Suppressor macrophage treated with lipopolysaccharide for 1 hour (primary cell): ENCODE data around the gene PLAAT3.
"Not testable (repeated sequence)": the region's sequence is repeated elsewhere in the genome, so short reads cannot be mapped to it uniquely, and the experiment has no call there.

Experiments
- DNase-seq, 3 donors: peaks; one replicate each; pipeline ENCODE4 v3.0.0-alpha.2; 2020 to 2022

Gene PLAAT3

DNA sequence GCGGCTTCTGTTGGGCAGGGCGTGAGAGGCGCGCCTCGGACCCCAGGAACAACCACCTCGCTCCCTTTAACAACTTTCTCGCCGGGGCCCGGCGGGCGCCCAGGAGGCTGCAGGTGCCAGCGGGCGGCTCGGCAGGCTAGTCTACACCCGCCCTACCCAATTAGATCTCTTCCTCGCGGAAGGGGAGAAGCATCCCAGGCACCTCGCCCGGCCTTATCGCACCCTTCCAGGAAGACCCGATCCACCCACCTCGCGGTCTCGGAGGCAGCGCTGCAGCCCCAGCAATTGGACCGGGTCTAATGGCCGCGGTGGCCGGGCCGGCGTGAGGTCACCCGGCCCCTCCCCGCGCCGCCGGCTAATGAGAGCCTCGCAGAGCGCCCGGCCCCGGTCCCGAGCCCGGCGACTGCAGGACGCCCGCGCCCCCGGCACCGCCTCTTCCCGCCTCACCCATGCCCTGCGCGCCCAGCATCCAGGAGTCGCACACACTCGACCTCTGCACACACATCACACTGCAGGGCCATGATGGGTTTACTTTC lies at the start of gene PLAAT3:
PLAAT3 (minus strand) TSS at position 298 of the 536 bp plus-strand sequence. CDS start 419 bp downstream, outside the sequence.
- peak; percentile 40 to 78 (median 64) for DNase-seq

DNA sequence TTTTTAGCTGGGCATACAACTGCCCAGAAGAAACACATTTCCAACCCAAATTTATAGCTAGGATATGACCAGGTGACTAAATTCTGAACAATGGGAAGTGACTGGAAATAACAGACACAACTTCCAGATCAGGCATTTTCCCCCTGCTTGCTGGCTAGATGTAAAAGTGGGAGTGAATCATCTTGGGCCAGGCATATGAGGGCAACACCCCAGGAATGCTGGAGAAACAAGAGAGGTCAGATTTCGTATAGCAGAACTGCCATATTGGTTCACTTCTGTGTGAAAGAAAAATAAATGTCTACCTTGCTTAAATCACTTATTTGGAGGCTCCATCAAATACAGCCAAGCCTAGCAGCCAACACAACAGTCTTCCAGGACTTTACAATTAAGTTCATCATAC lies 49.6 kb upstream of the PLAAT3 start:
- DNase-seq, result no peak

DNA sequence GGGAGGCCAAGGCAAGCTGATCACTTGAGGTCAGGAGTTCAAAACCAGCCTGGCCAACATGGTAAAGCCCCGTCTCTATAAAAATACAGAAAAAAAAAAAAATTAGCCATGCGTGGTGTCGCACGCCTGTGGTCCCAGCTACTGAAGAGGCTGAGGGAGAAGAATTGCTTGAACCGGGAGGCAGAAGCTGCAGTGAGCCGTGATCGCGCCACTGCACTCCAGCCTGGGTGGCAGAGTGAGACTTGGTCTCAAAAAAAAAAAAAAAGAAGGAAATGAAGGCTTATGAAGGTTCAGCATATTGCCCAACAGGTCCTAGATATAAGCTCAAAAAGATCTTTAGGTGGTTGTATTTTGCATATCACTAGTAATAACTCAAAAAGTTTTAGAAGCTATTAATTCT lies 46.7 kb upstream of the PLAAT3 start:
- no peak for DNase-seq

DNA sequence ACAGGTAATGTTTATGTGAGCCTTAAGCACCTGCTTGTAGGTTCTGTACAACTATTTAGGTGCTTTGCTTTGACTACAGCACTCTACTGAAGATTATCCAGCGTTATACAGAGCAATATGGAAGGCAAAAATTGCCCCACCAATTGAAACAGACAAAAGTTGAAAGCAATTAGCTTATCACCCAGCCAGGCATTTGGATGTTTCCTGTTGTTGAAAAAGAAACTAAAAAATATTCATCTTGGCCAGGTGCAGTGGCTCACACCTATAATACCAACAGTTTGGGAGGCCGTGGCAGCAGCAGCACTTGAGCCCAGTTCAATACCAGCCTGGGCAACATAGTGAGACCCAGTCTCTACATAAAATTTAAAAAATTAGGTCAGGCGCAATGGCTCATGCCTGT lies 38.4 kb upstream of the PLAAT3 start:
- no peak for DNase-seq

DNA sequence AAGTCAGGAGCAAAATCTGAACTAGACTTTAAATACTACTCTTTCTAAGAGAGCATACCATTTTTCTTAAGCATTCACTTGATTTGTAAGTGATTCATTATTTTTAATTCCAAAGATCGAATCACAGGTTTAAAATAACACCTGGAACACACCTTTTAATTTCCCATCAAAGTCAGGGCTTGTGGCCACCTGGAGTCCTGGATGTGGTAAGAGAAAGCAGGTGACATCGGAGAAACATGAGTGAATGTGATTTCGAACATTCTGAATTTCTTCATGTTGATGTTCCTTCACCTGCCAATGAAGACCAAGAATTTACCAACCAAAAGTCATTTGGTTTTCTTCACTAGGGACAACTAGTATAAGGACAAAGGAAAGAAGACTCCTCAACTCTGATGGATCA lies 29.0 kb upstream of the PLAAT3 start:
- no peak for DNase-seq

DNA sequence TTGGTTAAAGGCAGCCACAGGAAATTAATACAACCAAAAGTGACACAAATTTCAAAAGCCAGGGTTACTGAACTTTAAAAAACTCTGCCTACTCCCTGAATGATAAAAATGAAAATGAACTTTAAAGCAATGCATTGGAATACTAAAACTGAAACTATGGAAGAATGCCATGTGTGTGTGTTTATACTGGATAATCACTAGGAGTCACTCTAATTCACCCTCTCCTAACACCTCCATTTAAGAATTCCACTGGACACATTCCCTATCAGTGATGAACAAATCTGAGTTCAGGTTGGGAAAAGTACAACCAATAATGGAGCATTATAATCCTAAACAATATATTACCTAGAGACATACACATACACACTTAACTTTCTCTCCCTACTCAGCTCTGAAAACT lies 27.5 kb upstream of the PLAAT3 start:
- DNase-seq, result no peak

- DNase-seq, result peak in 2 of 3 donors; percentile 41 to 45
Measured at GRCh38 chr11:63639199-63639832, 25.1 kb upstream of the PLAAT3 start.

- DNase-seq, result not testable (repeated sequence)
Measured at GRCh38 chr11:63638436-63638835, 24.2 kb upstream of the PLAAT3 start.

DNA sequence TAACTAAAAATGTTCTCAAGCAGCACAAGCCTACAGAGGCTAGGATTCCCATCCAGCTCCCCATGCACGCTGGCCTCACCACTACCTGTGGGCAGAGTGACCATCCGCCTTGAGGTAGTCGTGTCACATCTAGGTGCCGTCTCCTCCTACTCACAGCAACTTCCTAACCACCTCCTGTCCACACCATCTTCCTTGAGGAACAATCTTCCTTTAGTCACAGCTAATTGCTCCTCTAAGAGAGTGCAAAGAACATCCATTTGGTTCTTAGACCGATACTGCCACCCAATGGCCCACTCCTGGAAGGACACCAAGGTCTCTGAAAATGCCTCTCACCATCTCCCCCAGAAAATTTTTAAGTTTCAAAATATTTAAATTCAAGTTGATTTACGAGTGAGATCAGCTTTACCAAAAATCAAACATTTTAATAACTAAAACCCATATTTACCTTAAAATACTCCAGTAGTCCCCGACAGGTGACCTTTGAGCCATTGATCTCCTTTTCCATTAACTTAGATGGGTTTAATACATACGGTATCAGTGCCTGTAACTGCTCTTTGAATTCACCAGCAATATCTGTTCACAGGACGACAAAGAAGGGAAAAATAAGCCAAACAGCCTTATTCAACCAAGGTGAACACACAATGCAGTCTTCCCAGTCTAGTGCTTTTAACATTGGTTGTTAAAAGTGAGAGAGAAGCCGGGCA lies 21.7 kb upstream of the PLAAT3 start:
- peak; percentile 78 to 85 (median 82) for DNase-seq

GRCh38 chr11:63629426-63629825 lies 15.2 kb upstream of the PLAAT3 start:
- no peak for DNase-seq

DNA sequence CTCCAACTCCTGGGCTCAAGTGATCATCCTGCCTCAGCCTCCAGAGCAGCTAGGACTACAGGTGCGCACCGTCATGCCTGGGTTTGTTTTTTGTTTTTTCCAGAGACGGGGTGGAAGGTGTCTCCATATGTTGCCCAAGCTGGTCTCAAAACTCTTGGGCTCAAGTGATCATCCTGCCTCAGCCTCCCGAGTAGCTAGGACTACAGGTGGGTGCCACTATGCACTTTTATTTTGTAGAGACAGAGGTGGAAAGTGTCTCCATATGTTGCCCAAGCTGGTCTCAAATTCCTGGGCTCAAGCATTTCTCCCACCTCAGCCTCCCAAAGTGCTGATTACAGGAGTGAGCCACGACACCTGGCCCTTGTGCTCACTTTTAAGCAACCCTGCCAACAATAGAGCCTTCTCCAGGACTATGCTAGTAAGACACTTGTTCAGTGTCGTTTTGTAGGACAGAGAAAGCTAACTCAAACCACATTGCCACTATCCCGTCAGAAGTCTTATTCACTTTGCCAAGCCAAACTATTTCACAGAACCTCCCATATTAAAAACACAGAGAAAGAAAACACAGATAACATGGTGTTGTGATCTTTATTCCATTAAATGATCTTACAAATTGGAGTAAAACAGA lies 9.4 kb upstream of the PLAAT3 start:
- no peak for DNase-seq

- no peak for DNase-seq
Measured at GRCh38 chr11:63622323-63622722, 8.1 kb upstream of the PLAAT3 start.

GRCh38 chr11:63621071-63621470 lies 6.8 kb upstream of the PLAAT3 start:
- DNase-seq, result peak; percentile 79 to 92 (median 92)

GRCh38 chr11:63619967-63620366 lies 5.7 kb upstream of the PLAAT3 start:
- no peak for DNase-seq

DNA sequence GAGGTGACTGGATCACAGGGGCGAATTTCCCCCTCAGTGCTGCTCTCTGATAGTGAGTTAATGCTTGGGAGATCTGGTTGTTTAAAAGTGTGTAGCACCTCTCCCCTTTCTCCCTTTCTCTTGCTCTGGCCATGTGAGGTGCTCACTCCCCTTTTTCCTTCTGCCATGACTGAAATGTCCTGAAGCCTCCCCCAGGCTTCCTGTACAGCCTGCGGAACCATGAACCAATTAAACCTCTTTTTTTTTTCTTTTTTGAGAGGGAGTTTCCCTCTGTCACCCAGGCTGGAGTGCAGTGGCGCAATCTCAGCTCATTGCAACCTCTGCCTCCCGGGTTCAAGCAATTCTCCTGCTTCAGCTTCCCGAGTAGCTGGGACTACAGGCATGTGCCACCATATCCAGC lies 3.5 kb upstream of the PLAAT3 start:
- peak in 2 of 3 donors; percentile 53 to 62 for DNase-seq

DNA sequence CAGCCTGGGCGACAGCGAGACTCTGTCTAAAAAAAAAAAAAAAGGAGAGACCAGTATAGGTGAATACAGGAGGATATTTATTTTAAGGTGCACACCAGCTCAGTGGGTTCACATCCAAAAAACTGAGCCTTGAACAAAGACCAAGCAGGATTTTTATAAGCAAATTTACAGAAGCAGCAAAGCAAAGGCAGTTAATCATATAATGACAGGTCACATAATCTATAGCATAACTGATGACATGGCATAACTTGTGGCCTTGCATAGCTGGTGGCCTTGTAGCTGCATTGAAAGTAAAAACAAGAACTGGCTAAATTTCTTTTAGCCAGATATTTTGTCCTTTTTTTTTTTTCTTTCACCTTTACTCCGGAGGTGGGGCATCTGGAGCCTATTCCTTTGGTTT lies 2.7 kb upstream of the PLAAT3 start:
- DNase-seq, result no peak

DNA sequence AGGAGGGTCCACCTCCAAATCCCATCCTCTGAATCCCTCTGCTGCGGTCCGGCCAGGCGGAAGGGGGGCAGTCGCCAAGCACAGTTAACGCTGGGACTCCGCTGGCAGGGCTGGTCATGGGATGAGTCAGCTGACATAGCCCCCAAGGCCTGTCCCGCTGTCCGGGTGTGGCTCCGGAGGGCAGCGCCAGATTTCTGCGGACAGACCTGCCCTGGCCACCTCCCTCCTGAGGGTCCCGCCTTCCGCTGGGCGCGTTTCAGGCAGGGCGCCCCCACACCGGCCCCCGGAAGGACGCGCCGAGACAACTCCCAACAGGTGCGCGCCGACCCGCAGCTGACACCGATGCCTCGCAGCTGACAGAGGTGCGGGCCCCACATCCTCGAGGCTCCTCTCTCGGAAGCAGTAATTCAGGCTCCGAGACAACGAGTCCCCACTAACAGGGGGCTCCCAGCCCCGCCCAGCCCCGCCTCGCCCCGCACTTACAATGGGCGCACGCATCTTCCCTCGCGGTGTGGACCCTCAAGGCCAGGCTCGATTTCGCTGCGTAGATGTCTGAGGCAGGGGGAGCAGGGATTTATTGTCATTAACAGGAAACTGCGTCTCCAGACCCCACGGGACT lies 607 bp downstream of the PLAAT3 start:
- no peak for DNase-seq

- no peak for DNase-seq
Measured at GRCh38 chr11:63612181-63612580, 2.1 kb downstream of the PLAAT3 start.

GRCh38 chr11:63611395-63611747 lies 2.9 kb downstream of the PLAAT3 start:
- DNase-seq, result no peak

GRCh38 chr11:63610604-63611394 lies 3.4 kb downstream of the PLAAT3 start:
- peak; percentile 48 to 60 (median 50) for DNase-seq

DNA sequence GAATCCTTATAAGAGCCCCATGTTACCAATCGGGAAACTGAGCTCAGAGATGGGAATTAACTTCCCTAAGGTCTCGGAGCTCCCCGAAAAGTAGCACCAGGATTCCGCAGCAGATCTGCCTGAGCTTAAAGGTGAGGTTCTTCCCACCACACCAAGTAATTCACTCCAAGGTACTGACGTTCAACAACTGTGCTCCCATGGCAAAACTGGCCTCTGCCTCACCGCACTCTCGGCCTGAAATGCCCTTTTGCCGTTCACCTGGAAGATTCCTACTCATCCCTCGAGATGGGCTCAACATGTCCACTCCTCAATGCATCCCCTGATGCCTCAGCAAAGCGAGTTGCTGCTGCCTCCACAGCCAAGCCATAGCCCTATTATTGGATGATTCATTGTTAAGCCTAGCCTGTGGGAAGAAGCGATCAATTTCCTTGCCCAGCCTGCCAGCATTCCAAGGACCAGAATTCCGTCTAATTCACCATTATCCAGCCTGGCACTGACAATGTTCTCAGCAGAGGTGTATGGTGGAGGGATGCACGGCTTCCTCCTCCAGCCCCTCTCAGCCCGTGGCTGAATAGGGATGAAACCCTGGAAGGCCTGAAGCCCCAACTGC lies 4.2 kb downstream of the PLAAT3 start:
- DNase-seq, result no peak

GRCh38 chr11:63609536-63609935 lies 4.7 kb downstream of the PLAAT3 start:
- no peak for DNase-seq
